Frontal cortex (tissue), 4 donors: ENCODE results near the gene GMDS. TPM values are rescaled to one million over a fixed set of nuclear protein-coding genes. Genes with fewer than 3 reads are reported as not detected.

Experiments
- DNase-seq, 2 donors: peaks; one replicate each; pipeline ENCODE4 v3.0.0; 2012; ENCODE audit warnings: low spot score in 2 of 2
- FAIRE-seq: peaks from 2 replicates; lab custom pipeline; 2012; peaks lifted over from hg19 to GRCh38; lab: Jason Lieb, UNC
- total RNA-seq: library from RNA; depleted of rRNA; stranded (reverse); fragments of >200 nt; gene quantifications from one replicate; pipeline ENCODE4 v1.2.3, GENCODE V29; 2014
- donor health status: control.
- donor health status: control.
- donor health status: control.

The GMDS gene
- total RNA-seq, 1 donor from 2014 or later, result 5.3 TPM

- no peak for DNase-seq
Measured at GRCh38 chr6:1893470-1894130, 351.8 kb downstream of the GMDS start.

GRCh38 chr6:1892716-1893115 lies 352.7 kb downstream of the GMDS start:
- DNase-seq (no peak), FAIRE-seq (no peak)

More at GRCh38 chr6:1893470-1894130, 351.8 kb downstream of the GMDS start:
- no peak for FAIRE-seq

- no peak for FAIRE-seq
- DNase-seq, result no peak
Measured at GRCh38 chr6:1890987-1891386, 354.4 kb downstream of the GMDS start.

DNA sequence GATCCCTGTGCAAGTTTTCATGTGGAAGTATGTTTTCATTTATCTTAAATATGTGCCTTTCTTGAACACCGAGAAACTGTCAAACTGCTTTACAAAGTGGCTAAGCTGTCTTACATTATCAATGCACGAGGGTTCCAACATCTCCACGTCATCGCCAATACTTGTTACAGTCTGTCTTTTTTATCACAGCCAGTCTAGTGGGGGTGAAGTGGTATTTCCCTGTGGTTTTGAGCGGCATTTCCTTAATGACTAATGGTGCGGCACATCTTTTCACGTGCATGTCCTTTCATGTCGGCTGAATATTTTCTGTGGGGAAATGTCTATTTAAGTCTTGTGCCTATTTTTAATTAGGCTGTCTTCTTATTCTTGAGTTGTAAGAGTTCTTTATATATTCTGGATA lies 355.3 kb downstream of the GMDS start:
- FAIRE-seq (no peak), DNase-seq (no peak)

- DNase-seq, result no peak
- FAIRE-seq, result no peak
Measured at GRCh38 chr6:1885576-1886011, 359.8 kb downstream of the GMDS start.

DNA sequence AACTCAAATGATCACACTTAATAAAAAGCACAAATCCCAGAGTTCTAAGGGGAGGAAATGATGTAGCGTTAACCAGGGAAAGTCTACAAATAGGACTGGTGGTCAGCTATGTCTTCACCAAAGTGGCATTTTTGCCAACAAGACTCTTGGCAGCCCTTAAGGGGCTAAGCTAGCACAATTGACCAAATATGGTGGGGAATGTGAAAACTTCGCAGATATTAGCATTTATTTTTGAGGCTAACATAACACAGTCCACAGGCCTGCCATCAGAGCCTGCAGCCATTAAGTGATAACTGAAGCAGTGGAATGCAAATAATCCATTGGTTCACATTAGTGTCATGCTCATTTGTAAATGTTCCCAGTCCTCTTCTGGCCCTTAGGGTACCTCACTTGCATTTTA lies 361.1 kb downstream of the GMDS start:
- no peak for FAIRE-seq
- DNase-seq, result no peak

DNA sequence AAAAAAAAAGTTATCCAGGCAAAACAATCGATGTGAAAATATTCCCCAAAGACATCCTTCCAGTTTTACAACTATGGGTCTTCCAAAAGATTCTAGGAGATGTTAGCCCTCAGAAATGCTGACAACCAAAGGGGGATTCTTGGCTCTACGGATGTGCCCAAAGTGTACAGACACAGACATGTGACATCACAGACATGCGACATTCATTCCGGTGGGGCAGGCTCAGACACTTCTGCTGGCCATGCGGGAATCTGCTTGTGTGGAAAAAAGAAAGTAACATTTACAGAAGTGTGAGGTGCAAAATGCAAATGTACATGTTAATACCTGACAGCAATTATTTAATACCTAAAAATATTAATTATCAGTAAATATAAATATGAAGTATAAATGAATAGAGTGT lies 367.1 kb downstream of the GMDS start:
- FAIRE-seq (no peak), DNase-seq (no peak)

GRCh38 chr6:1873781-1874180 lies 371.6 kb downstream of the GMDS start:
- no peak for DNase-seq

GRCh38 chr6:1872649-1873131 lies 372.7 kb downstream of the GMDS start:
- FAIRE-seq (no peak), DNase-seq (no peak)

More at GRCh38 chr6:1873781-1874180, 371.6 kb downstream of the GMDS start:
- no peak for FAIRE-seq

GRCh38 chr6:1871724-1872315 lies 373.6 kb downstream of the GMDS start:
- DNase-seq (no peak), FAIRE-seq (no peak)

- no peak for FAIRE-seq
- no peak for DNase-seq
Measured at GRCh38 chr6:1870932-1871331, 374.5 kb downstream of the GMDS start.

- no peak for FAIRE-seq
- DNase-seq, result no peak
Measured at GRCh38 chr6:1870251-1870650, 375.2 kb downstream of the GMDS start.

DNA sequence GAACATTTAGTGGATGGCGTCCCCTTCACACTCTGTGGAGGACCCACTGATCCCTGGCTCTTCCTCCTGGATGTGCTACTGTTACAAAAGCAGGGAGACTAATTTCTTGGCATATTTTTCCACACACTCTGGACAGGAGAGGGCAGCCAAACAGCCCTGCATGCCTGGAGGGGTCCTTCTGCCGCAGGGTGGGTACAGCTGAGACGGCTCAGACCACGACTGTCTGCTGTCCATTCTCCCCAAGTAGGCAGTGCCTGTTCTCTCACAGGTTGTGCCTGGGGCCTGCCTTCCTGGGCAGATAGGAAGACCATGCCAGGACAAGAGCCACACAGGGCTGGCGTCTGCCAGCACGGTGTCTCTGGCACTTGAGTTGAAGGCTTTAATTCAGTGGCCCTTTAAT lies 375.6 kb downstream of the GMDS start:
- no peak for DNase-seq
- FAIRE-seq, result no peak

DNA sequence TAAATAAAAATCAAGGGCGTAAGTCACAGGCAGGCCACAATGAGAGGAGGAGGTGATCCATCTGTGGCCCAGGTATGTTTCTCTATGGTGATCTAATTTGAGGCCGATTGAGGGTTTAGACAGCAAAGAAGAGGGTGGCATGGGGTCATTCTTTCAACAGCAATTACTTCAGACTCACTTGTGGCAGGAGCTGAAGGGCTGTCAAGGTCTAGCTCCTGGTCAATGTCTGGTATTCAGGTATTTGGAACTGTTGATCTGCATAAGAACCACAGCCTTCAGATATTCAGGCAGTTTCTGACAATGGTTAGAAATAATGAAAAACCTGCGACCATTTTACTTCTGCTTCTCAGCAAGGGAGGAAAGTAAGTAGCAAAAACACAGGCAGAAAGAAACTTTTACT lies 376.1 kb downstream of the GMDS start:
- no peak for DNase-seq
- no peak for FAIRE-seq

DNA sequence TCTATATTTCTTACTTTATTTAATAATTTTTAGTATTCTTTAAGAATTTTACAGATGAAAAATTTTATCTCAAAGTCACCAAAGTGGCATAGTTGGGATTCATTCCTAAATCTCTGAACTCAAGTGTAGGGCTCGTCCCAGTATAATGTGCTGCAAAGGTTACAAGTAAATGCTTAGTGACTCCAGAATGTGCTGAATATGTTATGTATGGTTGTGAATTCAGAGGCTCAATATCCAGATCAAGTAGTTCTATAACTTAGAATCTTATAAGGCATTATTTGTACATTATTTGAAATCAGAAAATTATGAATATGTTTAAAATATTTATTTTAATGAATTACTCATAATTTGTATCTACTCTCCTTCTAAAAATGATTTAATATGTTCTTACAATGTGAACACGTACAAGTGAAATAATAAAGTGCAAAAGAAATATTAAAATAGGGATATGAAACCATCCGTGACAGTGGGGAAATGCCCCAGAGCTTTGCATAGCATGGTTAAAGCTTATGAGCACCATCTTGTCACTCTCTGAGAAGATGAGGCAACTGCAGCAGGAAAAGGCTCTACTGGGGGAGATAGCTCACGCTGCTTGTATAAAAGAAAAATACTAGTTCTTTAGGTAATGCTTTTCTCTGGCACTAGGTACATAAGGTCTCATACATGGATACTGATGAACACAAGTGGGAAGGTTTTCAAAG lies 376.7 kb downstream of the GMDS start:
- DNase-seq (no peak), FAIRE-seq (no peak)

GRCh38 chr6:1867197-1867596 lies 378.2 kb downstream of the GMDS start:
- DNase-seq (no peak), FAIRE-seq (peak; percentile 50)

GRCh38 chr6:1865585-1865984 lies 379.8 kb downstream of the GMDS start:
- FAIRE-seq (no peak), DNase-seq (no peak)

DNA sequence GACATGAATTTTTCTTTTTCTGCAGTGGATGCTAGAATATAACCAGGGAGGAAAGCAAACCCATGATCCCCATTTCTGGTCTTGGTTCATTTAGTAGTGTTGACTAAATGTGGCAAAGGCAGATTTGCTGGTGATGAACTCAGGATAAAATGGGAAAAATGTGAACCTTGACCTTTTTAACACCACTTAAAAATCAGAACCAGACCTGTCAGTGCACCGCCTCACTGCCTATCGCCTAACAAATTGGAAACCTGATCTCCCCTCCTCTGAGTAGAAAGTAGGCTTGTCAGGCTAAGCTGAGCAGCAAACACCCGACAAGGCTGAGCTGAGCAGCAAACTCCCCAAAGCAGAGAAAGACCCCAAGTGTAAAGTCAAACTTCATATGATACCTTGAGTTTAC lies 380.9 kb downstream of the GMDS start:
- no peak for DNase-seq
- no peak for FAIRE-seq

GRCh38 chr6:1862411-1862810 lies 383.0 kb downstream of the GMDS start:
- DNase-seq, result no peak
- FAIRE-seq, result no peak

- no peak for DNase-seq
- no peak for FAIRE-seq
Measured at GRCh38 chr6:1860756-1861348, 384.6 kb downstream of the GMDS start.

GRCh38 chr6:1858859-1859258 lies 386.5 kb downstream of the GMDS start:
- FAIRE-seq (no peak), DNase-seq (no peak)
